ENCODE results near the gene TMEM175. TPM values are rescaled to one million over a fixed set of nuclear protein-coding genes. Genes with fewer than 3 reads are reported as not detected.

The TMEM175 gene
- total and polyA plus RNA-seq, 2 of the 8 experiments (the other 6 are each of a cell fraction or from before 2014, with no cell fraction given), result 4.9 to 20.7 TPM

GRCh38 chr4:893995-894705 is 38.1 kb upstream of the TMEM175 start:
- CTCF ChIA-PET (ENCODE audit: partially characterized antibody), result interaction anchor here (2.1 to 5.1 kb wide), 2 partner anchors 13 to 152 kb away, joined by 7 to 34 read pairs; no protein-coding TSS in a partner anchor
- H3K56ac ChIP-seq (replicated peaks; ENCODE audit: insufficient read length, low read depth, low read length), result no peak overlapping the region
- H3K4me3 ChIP-seq (ENCODE audit: extremely low read depth in 1 of 4, insufficient read depth in 2 of 4, low read depth in 3 of 4, low read length in 4 of 4), result no peak overlapping the region
- H3K4me2 ChIP-seq (ENCODE audit: insufficient read depth in 1 of 2, low read depth in 2 of 2, low read length in 2 of 2), result no peak overlapping the region
- no peak overlapping the region for H2AK5ac ChIP-seq (ENCODE audit: low read depth, low read length)
- no peaks in the 10 kb centered on the region for H3K79me2 ChIP-seq (ENCODE audit: control insufficient read depth in 1 of 2, insufficient read depth in 2 of 2, low read length in 2 of 2)
- WGBS, 2 experiments (ENCODE audit: extremely low coverage in 1 of 2, insufficient coverage in 1 of 2, insufficient read length in 1 of 2, insufficient replicate concordance in 2 of 2, low coverage in 1 of 2, low lambda C conversion rate in 2 of 2, missing lambda C conversion rate in 1 of 2), result 91% methylated on average over 21 of the region's 40 CpGs; no CpG with 5 or more reads in 1 of the 2 experiments
- no peak overlapping the region for H2BK15ac ChIP-seq (ENCODE audit: low read length)
- no peak overlapping the region for H3K27ac ChIP-seq (ENCODE audit: low read depth, low read length)
- H3K9ac ChIP-seq (replicated peaks in 1 of 4; ENCODE audit: extremely low read depth in 1 of 4, low read depth in 3 of 4, low read length in 3 of 4), result no peak overlapping the region
- no peak overlapping the region for H4K8ac ChIP-seq (ENCODE audit: extremely low read depth, insufficient read depth, low read length)
- H3K4ac ChIP-seq (replicated peaks; ENCODE audit: insufficient read length, low read depth, low read length), result no peak overlapping the region
- no peak overlapping the region for H2AFZ ChIP-seq (ENCODE audit: low read length)
- no peak overlapping the region for H4K91ac ChIP-seq (replicated peaks; ENCODE audit: insufficient read length, low read length)
- no peak overlapping the region for H2BK120ac ChIP-seq (replicated peaks; ENCODE audit: low read depth, low read length)
- no peak overlapping the region for H4K5ac ChIP-seq (ENCODE audit: insufficient read length, low read depth, low read length)
- H3K23ac ChIP-seq (ENCODE audit: insufficient read length), result no peak overlapping the region
- H3K4me1 ChIP-seq (replicated peaks in 1 of 4; ENCODE audit: control insufficient read depth in 3 of 4, insufficient read depth in 4 of 4, low read length in 3 of 4), result no peaks in the 10 kb centered on the region
- H4K20me1 ChIP-seq (replicated peaks in 1 of 2; ENCODE audit: control insufficient read depth in 1 of 2, insufficient read depth in 2 of 2, low read length in 2 of 2), result peaks cover 2 to 12% of the 10 kb centered on the region in 2 experiments
- H3K18ac ChIP-seq (ENCODE audit: extremely low read depth, low read length), result no peak overlapping the region
- H3K27me3 ChIP-seq (replicated peaks in 1 of 4; ENCODE audit: control insufficient read depth in 3 of 4, extremely low read depth in 1 of 4, insufficient read depth in 3 of 4, low read length in 3 of 4), result no peaks in the 10 kb centered on the region
- no peak overlapping the region for H2BK12ac ChIP-seq (ENCODE audit: low read depth, low read length)
- H2BK20ac ChIP-seq (ENCODE audit: low read length), result no peak overlapping the region
- DNase-seq (ENCODE audit: low read depth in 1 of 2, low spot score in 2 of 2) (no peak), FAIRE-seq (no peak)
- no peaks in the 10 kb centered on the region for H3K9me3 ChIP-seq (ENCODE audit: insufficient read depth in 2 of 2, low read depth in 1 of 2, low read length in 1 of 2)
- peaks cover 0 to 8% (median 3%) of the 10 kb centered on the region in 4 experiments; a peak in 2 of 8 replicates for H3K36me3 ChIP-seq (ENCODE audit: control insufficient read depth in 2 of 4, insufficient read depth in 4 of 4, low read length in 3 of 4)
- no peaks in the 10 kb centered on the region for H3K23me2 ChIP-seq (ENCODE audit: low read depth, low read length)
- peaks cover 2% of the 10 kb centered on the region; the same call in 1 of the 2 replicates for H3K79me1 ChIP-seq (ENCODE audit: low read depth, low read length)
- H3K14ac ChIP-seq (ENCODE audit: insufficient read length), result no peak overlapping the region
- POLR2A ChIA-PET (ENCODE audit: partially characterized antibody), result no interaction called here
- no peak overlapping the region for H2BK5ac ChIP-seq (ENCODE audit: low read depth, low read length)
- TF ChIP-seq CEBPB (IDR thresholded peaks at IDR 0.05; ENCODE audit: low read depth, low read length) (no peak), RNF2 (IDR thresholded peaks at IDR 0.05; ENCODE audit: borderline replicate concordance, low read depth, low read length, missing control alignments, poor library complexity, severe bottlenecking) (no peak), ZNF274 (IDR thresholded peaks at IDR 0.05; ENCODE audit: borderline replicate concordance, extremely low read depth, low read length) (no peak), TBP (IDR thresholded peaks at IDR 0.05; ENCODE audit: low read depth, low read length) (no peak), POU5F1 (IDR thresholded peaks at IDR 0.05; ENCODE audit: low read depth, low read length) (no peak), NANOG (IDR thresholded peaks at IDR 0.05; ENCODE audit: insufficient read depth, low read depth, low read length, poor library complexity, severe bottlenecking) (no peak), HDAC2 (IDR thresholded peaks at IDR 0.05; ENCODE audit: borderline replicate concordance in 1 of 2, low read depth in 2 of 2, low read length in 2 of 2) (no peak), RAD21 (IDR thresholded peaks at IDR 0.05 in 1 of 2, conservative IDR thresholded peaks at IDR 0.05 in 1 of 2; ENCODE audit: low read depth in 2 of 2, low read length in 2 of 2) (no peak), FOSL1 (IDR thresholded peaks at IDR 0.05; ENCODE audit: insufficient read depth, low read depth, low read length) (no peak), RXRA (IDR thresholded peaks at IDR 0.05; ENCODE audit: insufficient read depth, low read depth, low read length) (no peak), SIX5 (IDR thresholded peaks at IDR 0.05; ENCODE audit: low read depth, low read length) (no peak)
